ENCODE results near the gene FAM78A.
A peak's percentile ranks its signal among the peaks of the same experiment; 100 is the strongest.

Gene FAM78A

GRCh38 chr9:131277910-131278701 lies 1.8 kb upstream of the FAM78A start:
- H3K27me3 ChIP-seq (replicated peaks; ENCODE audit: insufficient read depth, low read length) = peaks cover 27% of the 10 kb centered on the region
- H3K36me3 ChIP-seq (replicated peaks; ENCODE audit: insufficient read depth, low read length) = no peaks in the 10 kb centered on the region

GRCh38 chr9:131277287-131277909 lies 1.1 kb upstream of the FAM78A start:
- peaks cover 34% of the 10 kb centered on the region for H3F3A ChIP-seq (ENCODE audit: insufficient read depth, low read length)
- DNase-seq = peak; percentile 10
- H3K79me2 ChIP-seq (ENCODE audit: low read length) = peaks cover 41% of the 10 kb centered on the region
- peak overlapping the region; percentile 37; the same call in 1 of the 2 replicates for H3K9ac ChIP-seq (ENCODE audit: low read length)
- H3K27me3 ChIP-seq (replicated peaks; ENCODE audit: insufficient read depth, low read length) = peaks cover 24% of the 10 kb centered on the region
- H3K36me3 ChIP-seq (replicated peaks; ENCODE audit: insufficient read depth, low read length) = no peaks in the 10 kb centered on the region
- peak overlapping the region; percentile 73 for H3K4me2 ChIP-seq (ENCODE audit: low read depth, low read length)
- 0 out of 2 replicates have a peak overlapping the region, but pooled peaks have one; percentile 39 for H2AFZ ChIP-seq (ENCODE audit: low read length)
- TF ChIP-seq EZH2 (optimal IDR thresholded peaks at IDR 0.05; ENCODE audit: low read depth, low read length) = no peak
- no peak for TF ChIP-seq EZH2phosphoT487 (IDR thresholded peaks at IDR 0.05; ENCODE audit: low read length)
- no peak for TF ChIP-seq CTCF (IDR thresholded peaks at IDR 0.05; ENCODE audit: low read length)
- H3K4me1 ChIP-seq (ENCODE audit: low read length) = peaks cover 11% of the 10 kb centered on the region; the same call in 1 of the 2 replicates
- no peaks in the 10 kb centered on the region for H3K9me2 ChIP-seq (replicated peaks; ENCODE audit: insufficient read depth, low read length)
- H3K9me3 ChIP-seq (replicated peaks; ENCODE audit: insufficient read depth, low read length) = no peaks in the 10 kb centered on the region
- peak overlapping the region; percentile 66 for H3K4me3 ChIP-seq (ENCODE audit: low read length)
- no peaks in the 10 kb centered on the region for H4K20me1 ChIP-seq (ENCODE audit: insufficient read depth, low read length)
- H3K27ac ChIP-seq (ENCODE audit: low read length) = no peak overlapping the region

More at GRCh38 chr9:131277910-131278701, 1.8 kb upstream of the FAM78A start:
- Histone ChIP-seq H3K4me3 (ENCODE audit: low read length) (no peak overlapping the region), H3K79me2 (ENCODE audit: low read length) (peaks cover 34% of the 10 kb centered on the region), H2AFZ (ENCODE audit: low read length) (0 out of 2 replicates have a peak overlapping the region, but pooled peaks have one; percentile 13), H3K4me2 (ENCODE audit: low read depth, low read length) (peak overlapping the region; percentile 73; the same call in 1 of the 2 replicates), H3K4me1 (ENCODE audit: low read length) (peaks cover 9% of the 10 kb centered on the region; the same call in 1 of the 2 replicates), H3K9ac (ENCODE audit: low read length) (no peak overlapping the region), H3K27ac (ENCODE audit: low read length) (no peak overlapping the region), H3F3A (ENCODE audit: insufficient read depth, low read length) (peaks cover 34% of the 10 kb centered on the region), H3K9me3 (replicated peaks; ENCODE audit: insufficient read depth, low read length) (no peaks in the 10 kb centered on the region), H3K9me2 (replicated peaks; ENCODE audit: insufficient read depth, low read length) (no peaks in the 10 kb centered on the region), H4K20me1 (ENCODE audit: insufficient read depth, low read length) (no peaks in the 10 kb centered on the region)
- no peak for TF ChIP-seq EZH2 (optimal IDR thresholded peaks at IDR 0.05; ENCODE audit: low read depth, low read length)
- no peak for TF ChIP-seq CTCF (IDR thresholded peaks at IDR 0.05; ENCODE audit: low read length)
- TF ChIP-seq EZH2phosphoT487 (IDR thresholded peaks at IDR 0.05; ENCODE audit: low read length) = no peak
- peak; percentile 81 for DNase-seq

- peak; percentile 27 for DNase-seq
- Histone ChIP-seq H3K4me1 (ENCODE audit: low read length) (peaks cover 16% of the 10 kb centered on the region), H4K20me1 (ENCODE audit: insufficient read depth, low read length) (no peaks in the 10 kb centered on the region), H3K27me3 (replicated peaks; ENCODE audit: insufficient read depth, low read length) (peaks cover 19% of the 10 kb centered on the region), H2AFZ (ENCODE audit: low read length) (no peak overlapping the region), H3K36me3 (replicated peaks; ENCODE audit: insufficient read depth, low read length) (no peaks in the 10 kb centered on the region), H3F3A (ENCODE audit: insufficient read depth, low read length) (peaks cover 34% of the 10 kb centered on the region), H3K9ac (ENCODE audit: low read length) (peak overlapping the region; percentile 37; the same call in 1 of the 2 replicates), H3K79me2 (ENCODE audit: low read length) (peaks cover 46% of the 10 kb centered on the region), H3K9me3 (replicated peaks; ENCODE audit: insufficient read depth, low read length) (no peaks in the 10 kb centered on the region), H3K4me2 (ENCODE audit: low read depth, low read length) (peak overlapping the region; percentile 73), H3K9me2 (replicated peaks; ENCODE audit: insufficient read depth, low read length) (no peaks in the 10 kb centered on the region), H3K27ac (ENCODE audit: low read length) (no peak overlapping the region), H3K4me3 (ENCODE audit: low read length) (peak overlapping the region; percentile 66)
- TF ChIP-seq CTCF (IDR thresholded peaks at IDR 0.05; ENCODE audit: low read length) = no peak
- TF ChIP-seq EZH2phosphoT487 (IDR thresholded peaks at IDR 0.05; ENCODE audit: low read length) = no peak
- TF ChIP-seq EZH2 (optimal IDR thresholded peaks at IDR 0.05; ENCODE audit: low read depth, low read length) = no peak
These were observed 579 bp upstream of the FAM78A start for GRCh38 chr9:131276891-131277286.
